Heart right ventricle (tissue), 16 donors: Measurements from ENCODE around the gene EFNA2. TPM values are rescaled to one million over a fixed set of nuclear protein-coding genes. Genes with fewer than 3 reads are reported as not detected.

Experiments
- ATAC-seq, 8 donors: fragments of 200-7000 bp; cut with Tn5 transposase; one replicate each; pipeline ENCODE4 v1.9.1; 2020; ENCODE audit warnings: mild to moderate bottlenecking in 8 of 8, moderate library complexity in 8 of 8, moderate number of reproducible peaks in 1 of 8
- DNase-seq, 2 donors: peaks; one replicate each; pipeline ENCODE4 v3.0.0-alpha.2; 2020
- H3K27ac ChIP-seq, 10 donors: fragments of 200-600 bp; sonication (generic) in 2 of 10; one replicate each; pipeline versions ENCODE4 v1.5.0 to v1.8.0; 2020 to 2022; ENCODE audit warnings: mild to moderate bottlenecking in 3 of 10
- H3K27me3 ChIP-seq, 7 donors: fragments of 200-600 bp; one replicate each; pipeline ENCODE4 v1.8.0; 2021 to 2022; ENCODE audit warnings: mild to moderate bottlenecking in 2 of 7
- H3K36me3 ChIP-seq, 9 donors: fragments of 200-600 bp; sonication (generic) in 1 of 9; one replicate each; pipeline versions ENCODE4 v1.5.0 to v1.8.0; 2020 to 2022; ENCODE audit warnings: mild to moderate bottlenecking in 2 of 9
- H3K4me1 ChIP-seq, 9 donors: fragments of 200-600 bp; sonication (generic) in 1 of 9; one replicate each; pipeline versions ENCODE4 v1.5.0 to v1.8.0; 2020 to 2022; ENCODE audit warnings: mild to moderate bottlenecking in 4 of 9
- H3K4me3 ChIP-seq, 10 donors: fragments of 200-600 bp; sonication (generic) in 2 of 10; one replicate each; pipeline versions ENCODE4 v1.5.0 to v1.8.0; 2020 to 2022; ENCODE audit warnings: mild to moderate bottlenecking in 7 of 10, moderate library complexity in 2 of 10
- H3K9me3 ChIP-seq, 11 donors: fragments of 200-600 bp in 10 of 11; sonication (generic) in 2 of 11; one replicate each; pipeline versions ENCODE4 v1.5.0 to v1.8.0; 2013 to 2022; ENCODE audit warnings: mild to moderate bottlenecking in 2 of 11, control low read depth in 1 of 11, moderate library complexity in 1 of 11
- CTCF ChIP-seq, 9 donors: fragments of 200-600 bp; sonication (generic) in 2 of 9; IDR thresholded peaks; one replicate each; pipeline versions ENCODE4 v1.5.0 to v1.8.0; 2021 to 2022; ENCODE audit warnings: antibody characterized with exemption in 9 of 9, mild to moderate bottlenecking in 5 of 9, moderate library complexity in 1 of 9
- WGBS, 2 donors: extraction: QIAGEN DNeasy Blood & Tissue Kit; methylation state at CpG; one replicate each; pipeline ENCODE4 v1.1.7; 2013; ENCODE audit warnings: inconsistent platforms in 1 of 2; 5-methylcytosine and 5-hydroxymethylcytosine counted together
- intact Hi-C, 10 donors: fragments of 100-400 bp; cut with DNase I; formaldehyde crosslinking; loops; one replicate each; pipeline versions ENCODE4 v1.11.1 to v1.14.2; 2022
- polyA plus RNA-seq, 2 donors: library from polyadenylated mRNA; stranded (reverse); fragments of 200-250 nt; gene quantifications; one replicate each; pipeline ENCODE4 v1.2.3, GENCODE V29; 2013
- total RNA-seq, 10 donors: library from RNA; stranded (reverse); fragmentation: NEBNext Ultra II Directional in 3 of 10; extraction: Animal tissue kit (Norgen Biotek cat#: 25700) in 3 of 10; gene quantifications; one replicate each; pipeline versions ENCODE4 v1.2.1 to v1.2.4, GENCODE V29; 2021 to 2023
- donor health status: Arrhythmogenic right ventricular cardiomyopathy.
- donor health status: ischemic (EF 13 %, LVEDD 7.1; RV severe dilation, severe dysfunction).
- donor health status: healthy with polysubstance abuse.
- donor health status: DM: no; HTN: yes; CAD: no.
- donor health status: DM: no; HTN: no; CAD: no.
- donor health status: ischemic (EF 25% LVEDD 6.9; RV normal size, moderate dysfunction).
- donor health status: ischemic (EF 25% LVEDD 5.7; RV mildly dilated, moderate dysfunction).
- donor health status: healthy.
- donor health status: DM: yes; HTN: yes; CAD: no.
- donor health status: Ischemic cardiomyopathy.
- donor health status: ischemic (EF 35%, LVEDD 5.7; RV mildly dilated, moderate dysfunction).
- donor health status: nonischemic (EF 11% LVEDD 7.7; RV severe dilation, severe dysfunction).
- donor health status: DM: yes; HTN: yes; CAD: no.
- donor health status: PGD.
- donor health status: ischemic (EF 29% LVEDD 5.4; RV normal size, mild dysfunction).
- donor health status: nonischemic (EF 23%, LVEDD 6.1; RV moderate dilation, normal function).

The EFNA2 gene
- total and polyA plus RNA-seq, 12 donors: 0.04 to 0.45 TPM; not detected in 10

- no peak for TF ChIP-seq CTCF (IDR thresholded peaks at IDR 0.05)
- Histone ChIP-seq H3K27ac (peak overlapping the region; percentile 95 to 100 (median 100)), H3K36me3 (peaks cover 9 to 45% (median 23%) of the 10 kb centered on the region in 9 donors), H3K4me3 (peak overlapping the region; percentile 58 to 99 (median 94)), H3K27me3 (no peaks in the 10 kb centered on the region), H3K9me3 (no peaks in the 10 kb centered on the region), H3K4me1 (peaks cover 40 to 75% (median 66%) of the 10 kb centered on the region in 9 donors)
- ATAC-seq: no peak
- WGBS, 2 donors: 1 to 3% methylated on average over 49 to 87 of the region's 90 CpGs
- DNase-seq: peak in 1 of 2 donors; percentile 76
- intact Hi-C loops: no loop called here
These were observed 35.0 kb upstream of the EFNA2 start for GRCh38 chr19:1250437-1251260.

GRCh38 chr19:1251330-1252220 is 34.1 kb upstream of the EFNA2 start:
- Histone ChIP-seq H3K4me3 (peak overlapping the region; percentile 58 to 99 (median 94)), H3K9me3 (no peaks in the 10 kb centered on the region), H3K27ac (peak overlapping the region; percentile 95 to 100 (median 100)), H3K4me1 (peaks cover 39 to 75% (median 66%) of the 10 kb centered on the region in 9 donors), H3K36me3 (peaks cover 15 to 54% (median 30%) of the 10 kb centered on the region in 9 donors), H3K27me3 (no peaks in the 10 kb centered on the region)
- WGBS, 2 donors: 5 to 6% methylated on average over 39 to 41 of the region's 41 CpGs
- no peak for TF ChIP-seq CTCF (IDR thresholded peaks at IDR 0.05)
- peak; percentile 84 to 86 for DNase-seq
- intact Hi-C loops: no loop called here
- peak; percentile 0 to 20 (median 4) for ATAC-seq

- Histone ChIP-seq H3K4me1 (peaks cover 39 to 75% (median 67%) of the 10 kb centered on the region in 9 donors), H3K4me3 (peak overlapping the region; percentile 58 to 99 (median 94)), H3K27ac (peak overlapping the region; percentile 95 to 100 (median 100)), H3K9me3 (no peaks in the 10 kb centered on the region), H3K27me3 (no peaks in the 10 kb centered on the region), H3K36me3 (peaks cover 15 to 62% (median 37%) of the 10 kb centered on the region in 9 donors)
- intact Hi-C loops: no loop called here
- DNase-seq: peak; percentile 91
- TF ChIP-seq CTCF (IDR thresholded peaks at IDR 0.05): no peak
- peak; percentile 16 to 60 (median 48) for ATAC-seq
- WGBS, 2 donors: 1 to 3% methylated on average over 30 of the region's 30 CpGs
These were observed 33.4 kb upstream of the EFNA2 start for GRCh38 chr19:1252221-1252820.
